GM23248 (cell line): ENCODE results near the gene C17orf113.

Source experiments
- EZH2 ChIP-seq: fragments of 200-600 bp; sonication (generic); IDR thresholded peaks from 2 replicates; pipeline ENCODE4 v1.6.1; 2018; ENCODE audit warnings: antibody characterized with exemption, mild to moderate bottlenecking; ENCODE audit not compliant: insufficient read depth, poor library complexity, severe bottlenecking
- EZH2phosphoT487 ChIP-seq: fragments of 200-600 bp; sonication (generic); IDR thresholded peaks from 2 replicates; pipeline ENCODE4 v1.6.1; 2018; ENCODE audit warnings: antibody characterized with exemption, moderate library complexity, mild to moderate bottlenecking, low read depth; ENCODE audit not compliant: insufficient read depth

GRCh38 chr17:42094375-42095069 is 44.1 kb upstream of the C17orf113 start:
- TF ChIP-seq EZH2 (no peak), EZH2phosphoT487 (no peak)
